ENCODE measurements around the gene CBLN3. TPM values are rescaled to one million over a fixed set of nuclear protein-coding genes. Genes with fewer than 3 reads are reported as not detected.
"Not testable (repeated sequence)": the region's sequence is repeated elsewhere in the genome, so short reads cannot be mapped to it uniquely, and the experiment has no call there.

Gene CBLN3
- 10 to 100 TPM; 11.6 to 12.2 TPM for total RNA-seq

DNA sequence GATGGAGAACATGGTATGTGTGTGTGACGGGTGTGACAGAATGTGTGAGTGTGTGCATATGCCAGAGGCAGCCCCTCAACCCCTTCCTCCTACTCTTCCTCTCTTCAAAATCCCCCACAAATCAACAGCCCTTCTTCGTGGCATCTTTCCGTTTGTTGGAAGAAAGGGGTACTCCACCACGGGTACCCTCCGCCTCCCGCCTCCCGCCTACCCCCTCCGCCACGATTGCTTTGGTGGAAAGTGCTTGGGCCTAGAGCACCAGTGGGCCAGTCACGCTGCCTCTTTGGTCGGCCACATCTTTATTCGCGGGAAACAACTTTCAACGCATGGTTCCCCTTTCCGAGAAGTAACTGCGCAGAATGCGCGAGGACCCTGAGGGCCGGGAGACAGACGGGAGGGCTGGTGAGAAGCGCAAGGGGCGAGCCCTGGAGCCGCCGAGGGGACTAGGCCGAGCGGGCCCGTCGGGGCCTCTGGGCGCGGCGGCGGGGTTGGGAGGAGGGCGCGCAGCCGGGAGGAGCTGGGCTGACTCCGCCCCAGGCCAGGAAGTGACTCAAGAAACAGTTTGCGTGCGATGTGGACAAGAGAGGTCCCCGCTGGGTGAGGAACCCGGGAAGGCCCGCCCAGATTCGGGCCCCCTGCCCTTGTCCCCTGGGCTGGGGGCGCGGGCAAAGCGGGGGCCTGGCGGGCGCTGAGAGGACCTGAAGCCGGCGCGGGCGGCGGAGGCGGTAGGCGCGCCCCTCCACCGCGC lies at the start of gene CBLN3, which contains the start of gene KHNYN:
CBLN3 (minus strand) TSS at position 274 of the 748 bp plus-strand sequence. CDS start 614 bp downstream, outside the sequence.
KHNYN (plus strand) TSS at position 560 of the 748 bp plus-strand sequence. CDS start 777 bp downstream, outside the sequence.
- Mint-ChIP-seq H3K27ac (peak within 1 kb of the TSS; percentile 97), H3K4me3 (peak within 1 kb of the TSS; percentile 94), H3K27me3 (no peaks in the 10 kb centered on the region), H3K9me3 (ENCODE audit: low read depth) (no peaks in the 10 kb centered on the region), H3K4me1 (peaks cover 42% of the 10 kb centered on the region), H3K36me3 (ENCODE audit: low read depth) (peaks cover 29% of the 10 kb centered on the region)
- ATAC-seq: peak; percentile 80
- POLR2A ChIA-PET: interaction anchor here (0.6 to 3.3 kb wide), 5 partner anchors 12 to 288 kb away, joined by 3 to 50 read pairs (median 13); partner anchors contain the start of genes ADCY4, EMC9, SDR39U1 and TINF2
- DNase-seq: peak; percentile 93
- CTCF ChIA-PET: interaction anchor here (0.9 to 7.5 kb wide), 6 partner anchors 12 to 214 kb away, joined by 3 to 201 read pairs (median 36); partner anchors contain the start of genes ADCY4, MDP1, RIPK3 and SDR39U1
- intact Hi-C loops (cut with DNase I, micrococcal nuclease): loop anchor here (1.0 to 5.0 kb wide), 6 partner anchors 158 to 292 kb away; partner anchors contain the start of genes CHMP4A (in 1 of the 2), IRF9 (in 1 of the 2), MDP1 (in 1 of the 2) and PSME1 (in 1 of the 2)

DNA sequence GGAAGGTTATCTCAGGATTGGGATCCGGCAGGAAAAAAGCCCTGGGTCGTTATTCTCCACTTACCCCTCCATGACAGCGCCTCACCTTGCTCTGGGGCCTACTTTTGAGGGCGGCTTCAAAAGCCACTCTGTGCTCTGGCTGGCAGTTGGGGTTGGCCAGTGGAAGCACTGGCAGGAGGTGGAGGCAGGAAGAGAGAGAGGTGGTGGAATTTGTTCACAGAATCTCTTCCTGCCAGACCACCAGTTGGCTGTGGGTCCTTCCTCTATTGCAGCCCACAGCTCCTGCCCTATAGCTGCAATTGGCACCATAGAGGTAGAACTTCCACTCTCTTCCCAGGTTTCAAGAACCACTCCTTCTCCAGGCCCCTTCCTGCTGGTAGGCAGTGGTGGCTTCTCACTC lies 45.8 kb upstream of the CBLN3 start:
- Mint-ChIP-seq H3K4me1 (no peaks in the 10 kb centered on the region), H3K9me3 (ENCODE audit: low read depth) (peaks cover 2% of the 10 kb centered on the region), H3K4me3 (no peak overlapping the region), H3K27me3 (no peaks in the 10 kb centered on the region), H3K27ac (no peak overlapping the region), H3K36me3 (ENCODE audit: low read depth) (no peaks in the 10 kb centered on the region)
- POLR2A ChIA-PET: no interaction called here
- DNase-seq: no peak
- CTCF ChIA-PET: interaction anchor here (1.1 kb wide), 1 partner anchor 9 kb away, joined by 3 read pairs; no protein-coding TSS in a partner anchor
- ATAC-seq: no peak
- intact Hi-C loops (cut with DNase I, micrococcal nuclease): no loop called here

DNA sequence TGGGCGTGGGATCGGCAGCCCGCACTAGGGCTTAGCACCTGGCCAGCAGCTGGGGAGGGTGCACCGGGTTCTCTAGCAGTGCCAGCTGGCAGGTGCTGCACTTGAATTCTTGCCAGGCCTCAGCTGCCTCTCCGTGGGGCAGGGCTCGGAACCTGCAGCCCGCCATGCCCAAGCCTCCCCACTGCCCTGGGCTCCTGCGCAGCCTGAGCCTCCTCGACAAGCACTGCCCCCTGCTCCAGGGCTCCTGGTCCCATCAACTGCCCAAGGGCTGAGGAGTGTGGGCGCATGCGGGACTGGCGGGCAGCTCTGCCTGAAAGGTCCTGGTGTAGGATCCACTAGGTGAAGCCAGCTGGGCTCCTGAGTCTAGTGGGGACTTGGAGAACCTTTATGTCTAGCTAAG lies 43.7 kb upstream of the CBLN3 start:
- Mint-ChIP-seq H3K27me3 (no peaks in the 10 kb centered on the region), H3K4me1 (no peaks in the 10 kb centered on the region), H3K36me3 (ENCODE audit: low read depth) (no peaks in the 10 kb centered on the region), H3K9me3 (ENCODE audit: low read depth) (peaks cover 2% of the 10 kb centered on the region), H3K27ac (no peak overlapping the region), H3K4me3 (no peak overlapping the region)
- DNase-seq (no peak), ATAC-seq (no peak)
- intact Hi-C loops (cut with DNase I, micrococcal nuclease): no loop called here
- ChIA-PET POLR2A (no interaction called here), CTCF (interaction anchor here (0.6 to 0.9 kb wide), 2 partner anchors 9 to 103 kb away, joined by 3 to 5 read pairs; partner anchors contain the start of gene CTSG)

DNA sequence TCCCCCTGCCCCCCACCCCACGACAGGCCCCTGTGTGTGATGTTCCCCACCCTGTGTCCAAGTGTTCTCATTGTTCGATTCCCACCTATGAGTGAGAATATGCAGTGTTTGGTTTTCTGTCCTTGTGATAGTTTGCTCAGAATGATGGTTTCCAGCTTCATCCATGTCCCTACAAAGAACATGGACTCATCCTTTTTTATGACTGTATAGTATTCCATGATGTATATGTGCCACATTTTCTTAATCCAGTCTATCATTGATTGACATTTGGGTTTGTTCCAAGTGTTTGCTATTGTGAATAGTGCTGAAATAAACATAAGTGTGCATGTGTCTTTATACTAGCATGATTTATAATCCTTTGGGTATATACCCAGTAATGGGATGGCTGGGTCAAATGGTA lies 41.0 kb upstream of the CBLN3 start:
- not testable (repeated sequence) for H3K4me3 Mint-ChIP-seq, H3K27me3 Mint-ChIP-seq

DNA sequence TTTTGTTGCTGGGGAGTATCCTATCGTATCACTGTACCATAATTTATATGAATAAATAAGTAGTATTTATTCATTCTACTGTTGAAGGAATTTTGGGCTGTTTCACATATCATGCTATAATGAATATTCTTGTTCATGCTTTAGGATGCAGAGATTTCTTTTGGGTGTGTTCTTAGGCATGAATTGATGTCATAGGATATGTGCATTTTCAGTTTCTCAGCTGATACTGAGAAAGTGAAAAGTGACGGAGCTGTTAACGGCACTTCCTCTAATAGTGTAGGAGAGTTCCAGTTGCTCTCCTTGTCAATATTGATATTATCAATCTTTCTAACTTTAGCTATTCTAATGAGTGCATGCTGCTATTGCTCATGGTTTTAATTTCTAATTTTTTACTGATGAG lies 36.3 kb upstream of the CBLN3 start:
- DNase-seq (no peak), ATAC-seq (no peak)
- POLR2A ChIA-PET: no interaction called here
- no peaks in the 10 kb centered on the region for H3K36me3 Mint-ChIP-seq (ENCODE audit: low read depth)
- peaks cover 2% of the 10 kb centered on the region for H3K9me3 Mint-ChIP-seq (ENCODE audit: low read depth)
- peaks cover 29% of the 10 kb centered on the region for H3K4me1 Mint-ChIP-seq
- CTCF ChIA-PET: no interaction called here
- H3K4me3 Mint-ChIP-seq: no peak overlapping the region
- intact Hi-C loops (cut with DNase I, micrococcal nuclease): no loop called here
- no peak overlapping the region for H3K27ac Mint-ChIP-seq
- H3K27me3 Mint-ChIP-seq: no peaks in the 10 kb centered on the region

More for the DNA sequence above, 41.0 kb upstream of the CBLN3 start:
- H3K4me1 Mint-ChIP-seq; POLR2A ChIA-PET; H3K9me3 Mint-ChIP-seq (ENCODE audit: low read depth); intact Hi-C loops (cut with DNase I, micrococcal nuclease); DNase-seq; H3K36me3 Mint-ChIP-seq (ENCODE audit: low read depth); H3K27ac Mint-ChIP-seq; ATAC-seq: not testable (repeated sequence)
- CTCF ChIA-PET: interaction anchor here (0.6 kb wide), 1 partner anchor 560 kb away, joined by 3 read pairs; no protein-coding TSS in a partner anchor

GRCh38 chr14:24465368-24465767 lies 35.9 kb upstream of the CBLN3 start:
- Mint-ChIP-seq H3K4me3 (no peak overlapping the region), H3K27me3 (no peaks in the 10 kb centered on the region), H3K4me1 (peaks cover 29% of the 10 kb centered on the region), H3K36me3 (ENCODE audit: low read depth) (no peaks in the 10 kb centered on the region), H3K27ac (peak overlapping the region; percentile 34), H3K9me3 (ENCODE audit: low read depth) (peaks cover under 1% of the 10 kb centered on the region)
- no peak for DNase-seq
- CTCF ChIA-PET: no interaction called here
- POLR2A ChIA-PET: no interaction called here
- intact Hi-C loops (cut with DNase I, micrococcal nuclease): no loop called here
- peak; percentile 39 for ATAC-seq

- DNase-seq (no peak), ATAC-seq (no peak)
- peak overlapping the region; percentile 49 for H3K27ac Mint-ChIP-seq
- peaks cover 29% of the 10 kb centered on the region for H3K4me1 Mint-ChIP-seq
- intact Hi-C loops (cut with DNase I, micrococcal nuclease): no loop called here
- ChIA-PET CTCF (no interaction called here), POLR2A (no interaction called here)
- H3K36me3 Mint-ChIP-seq (ENCODE audit: low read depth): no peaks in the 10 kb centered on the region
- no peaks in the 10 kb centered on the region for H3K9me3 Mint-ChIP-seq (ENCODE audit: low read depth)
- no peak overlapping the region for H3K4me3 Mint-ChIP-seq
- no peaks in the 10 kb centered on the region for H3K27me3 Mint-ChIP-seq
Measured at GRCh38 chr14:24463884-24464785, 34.7 kb upstream of the CBLN3 start.

GRCh38 chr14:24463017-24463883 lies 33.8 kb upstream of the CBLN3 start:
- intact Hi-C loops (cut with DNase I, micrococcal nuclease): no loop called here
- H3K4me1 Mint-ChIP-seq: peaks cover 29% of the 10 kb centered on the region

GRCh38 chr14:24461336-24461735 lies 31.9 kb upstream of the CBLN3 start:
- intact Hi-C loops (cut with DNase I, micrococcal nuclease): no loop called here

More at GRCh38 chr14:24463017-24463883, 33.8 kb upstream of the CBLN3 start:
- Mint-ChIP-seq H3K36me3 (ENCODE audit: low read depth) (no peaks in the 10 kb centered on the region), H3K4me3 (no peak overlapping the region), H3K9me3 (ENCODE audit: low read depth) (no peaks in the 10 kb centered on the region), H3K27ac (peak overlapping the region; percentile 10), H3K27me3 (no peaks in the 10 kb centered on the region)
- ChIA-PET CTCF (interaction anchor here (1.0 kb wide), 1 partner anchor 32 kb away, joined by 4 read pairs; no protein-coding TSS in a partner anchor), POLR2A (no interaction called here)
- ATAC-seq: no peak
- no peak for DNase-seq

GRCh38 chr14:24459331-24459730 lies 29.9 kb upstream of the CBLN3 start:
- no peak overlapping the region for H3K4me3 Mint-ChIP-seq
- intact Hi-C loops (cut with DNase I, micrococcal nuclease): no loop called here
- peaks cover 17% of the 10 kb centered on the region for H3K4me1 Mint-ChIP-seq
- H3K27me3 Mint-ChIP-seq: no peaks in the 10 kb centered on the region
- CTCF ChIA-PET: no interaction called here
- POLR2A ChIA-PET: no interaction called here
- DNase-seq (no peak), ATAC-seq (no peak)
- no peaks in the 10 kb centered on the region for H3K9me3 Mint-ChIP-seq (ENCODE audit: low read depth)
- peaks cover 3% of the 10 kb centered on the region for H3K36me3 Mint-ChIP-seq (ENCODE audit: low read depth)
- no peak overlapping the region for H3K27ac Mint-ChIP-seq

More at GRCh38 chr14:24461336-24461735, 31.9 kb upstream of the CBLN3 start:
- no peak overlapping the region for H3K27ac Mint-ChIP-seq
- DNase-seq (no peak), ATAC-seq (no peak)
- ChIA-PET POLR2A (no interaction called here), CTCF (no interaction called here)
- H3K4me3 Mint-ChIP-seq: no peak overlapping the region
- H3K9me3 Mint-ChIP-seq (ENCODE audit: low read depth): no peaks in the 10 kb centered on the region
- no peaks in the 10 kb centered on the region for H3K27me3 Mint-ChIP-seq
- peaks cover 33% of the 10 kb centered on the region for H3K4me1 Mint-ChIP-seq
- H3K36me3 Mint-ChIP-seq (ENCODE audit: low read depth): peaks cover 3% of the 10 kb centered on the region

- ATAC-seq (no peak), DNase-seq (no peak)
- ChIA-PET CTCF (no interaction called here), POLR2A (no interaction called here)
- H3K27ac Mint-ChIP-seq: no peak overlapping the region
- intact Hi-C loops (cut with DNase I, micrococcal nuclease): no loop called here
- no peaks in the 10 kb centered on the region for H3K9me3 Mint-ChIP-seq (ENCODE audit: low read depth)
- H3K4me1 Mint-ChIP-seq: peaks cover 12% of the 10 kb centered on the region
- H3K4me3 Mint-ChIP-seq: no peak overlapping the region
- no peaks in the 10 kb centered on the region for H3K27me3 Mint-ChIP-seq
- H3K36me3 Mint-ChIP-seq (ENCODE audit: low read depth): peaks cover 3% of the 10 kb centered on the region
Measured at GRCh38 chr14:24458736-24459135, 29.3 kb upstream of the CBLN3 start.

Data from activated CD4-positive, alpha-beta T cell treated with anti-CD3 and anti-CD28 coated beads for 36 hours (primary cell).